K562 (cell line): Measurements from ENCODE around the gene VIPR2. TPM values are rescaled to one million over a fixed set of nuclear protein-coding genes. Genes with fewer than 3 reads are reported as not detected.

Source experiments
- ATAC-seq: fragments of 200-7000 bp; cut with Tn5 transposase; 3 replicates; pipeline ENCODE4 v1.9.1; 2020; ENCODE audit warnings: moderate library complexity
- BruUV-seq: library from RNA; stranded (reverse); fragments of 400-500 nt; replicated peaks from 2 replicates; lab custom pipeline; 2021; lab: Mats Ljungman, UMichigan
- CTCF ChIA-PET: fragments of 300-600 bp; formaldehyde crosslinking; extraction: SDS; loops from one replicate; lab custom pipeline; 2021; ENCODE audit warnings: low intra/inter-chr PET ratio; lab: Yijun Ruan, JAX
- POLR2A ChIA-PET: fragments of 300-600, 350-650 bp; sonication (Branson Sonifier 250); formaldehyde crosslinking; extraction: SDS; loops from one replicate; lab custom pipeline; 2021; ENCODE audit warnings: antibody characterized with exemption, inconsistent platforms; lab: Yijun Ruan, JAX
- DNase-seq, 4 experiments: peaks; one replicate each; pipeline versions ENCODE4 v3.0.0 to v3.0.0-alpha.2; 2011 to 2018; ENCODE audit warnings: low spot score in 3 of 4, mixed read lengths in 3 of 4; ENCODE audit errors: extremely low read depth in 1 of 4
- FAIRE-seq: peaks from 2 replicates; lab custom pipeline; 2011; peaks lifted over from hg19 to GRCh38; lab: Jason Lieb, UNC
- H2AFZ ChIP-seq: 2 replicates; pipeline ENCODE4 v1.6.0; 2011; ENCODE audit warnings: low read depth, low read length, control low read depth, inconsistent platforms
- H3K27ac ChIP-seq: fragments of 200-600 bp; 3 replicates; pipeline ENCODE4 v1.8.0; 2011; ENCODE audit warnings: low read depth, mild to moderate bottlenecking, control low read depth, inconsistent platforms, low read length, moderate library complexity, mixed read lengths; ENCODE audit errors: extremely low read depth
- H3K27me3 ChIP-seq, 2 experiments: fragments of 300-600 bp in 1 of 2; 2 replicates in 1 of 2; 3 replicates in 1 of 2; pipeline versions ENCODE4 v1.6.0 to v1.8.0; 2011; ENCODE audit warnings: inconsistent platforms in 2 of 2, low read length in 2 of 2, mild to moderate bottlenecking in 1 of 2, mixed read lengths in 1 of 2, moderate library complexity in 1 of 2; ENCODE audit not compliant: control insufficient read depth in 2 of 2, insufficient read depth in 2 of 2
- H3K36me3 ChIP-seq: fragments of 300-600 bp; 3 replicates; pipeline ENCODE4 v1.8.0; 2011; ENCODE audit warnings: mild to moderate bottlenecking, low read length, inconsistent platforms; ENCODE audit not compliant: control insufficient read depth, insufficient read depth
- H3K4me1 ChIP-seq, 2 experiments: fragments of 200-600 bp in 1 of 2; replicated peaks in 1 of 2; 2 replicates in 1 of 2; 3 replicates in 1 of 2; pipeline versions ENCODE4 v1.5.1 to v1.8.0; 2011; ENCODE audit warnings: inconsistent platforms in 2 of 2, low read length in 2 of 2, mild to moderate bottlenecking in 1 of 2, mixed read lengths in 1 of 2, moderate library complexity in 1 of 2; ENCODE audit not compliant: control insufficient read depth in 2 of 2, insufficient read depth in 2 of 2
- H3K4me2 ChIP-seq: 2 replicates; pipeline ENCODE4 v1.6.1; 2011; ENCODE audit warnings: low read length, control low read depth, inconsistent platforms, mixed read lengths; ENCODE audit not compliant: insufficient read depth
- H3K4me3 ChIP-seq: fragments of 200-600 bp; sonication (generic), shearing (Covaris generic); 2 replicates; pipeline ENCODE4 v1.5.1; 2016; ENCODE audit warnings: control low read depth, inconsistent platforms
- H3K79me2 ChIP-seq: fragments of 200-600 bp; 3 replicates; pipeline ENCODE4 v1.8.0; 2011; ENCODE audit warnings: low read length, inconsistent platforms; ENCODE audit not compliant: control insufficient read depth, insufficient read depth
- H3K9ac ChIP-seq, 2 experiments: 2 replicates each; pipeline versions ENCODE4 v1.6.0 to v1.6.1; 2011; ENCODE audit warnings: low read depth in 2 of 2, low read length in 2 of 2, control low read depth in 1 of 2, inconsistent platforms in 1 of 2, mild to moderate bottlenecking in 1 of 2, mixed read lengths in 1 of 2; ENCODE audit not compliant: insufficient read depth in 1 of 2
- H3K9me1 ChIP-seq: one replicate; pipeline ENCODE4 v1.6.0; 2011; ENCODE audit warnings: inconsistent platforms, mild to moderate bottlenecking, low read length, moderate library complexity; ENCODE audit not compliant: control insufficient read depth, insufficient read depth
- H3K9me3 ChIP-seq: replicated peaks from 2 replicates; pipeline ENCODE4 v1.5.1; 2011; ENCODE audit warnings: low read depth, low read length, inconsistent platforms; ENCODE audit not compliant: control insufficient read depth, insufficient read depth
- H4K20me1 ChIP-seq: replicated peaks from 2 replicates; pipeline ENCODE4 v1.6.1; 2011; ENCODE audit warnings: low read length, inconsistent platforms, mixed read lengths; ENCODE audit not compliant: control insufficient read depth, insufficient read depth
- ARID1B ChIP-seq: fragments of 450-650 bp; IDR thresholded peaks from 2 replicates; pipeline ENCODE4 v1.6.1; 2016; ENCODE audit warnings: antibody characterized with exemption, mild to moderate bottlenecking, inconsistent platforms
- ARID3B ChIP-seq: fragments of 250-450 bp; sonication (Bioruptor Pico); IDR thresholded peaks from 2 replicates; pipeline ENCODE4 v1.4.0; 2020; ENCODE audit warnings: borderline replicate concordance
- EGR1 ChIP-seq: fragments of 450-650 bp; conservative IDR thresholded peaks from 2 replicates; pipeline ENCODE4 v1.6.1; 2017; ENCODE audit warnings: mild to moderate bottlenecking
- ESRRB ChIP-seq: fragments of 250-450 bp; sonication (Bioruptor Pico); IDR thresholded peaks from 2 replicates; pipeline ENCODE4 v1.5.0; 2020; ENCODE audit warnings: mild to moderate bottlenecking, moderate library complexity, borderline replicate concordance
- KLF10 ChIP-seq: fragments of 250-450 bp; sonication (Bioruptor Pico); IDR thresholded peaks from 2 replicates; pipeline ENCODE4 v1.6.1; 2021; ENCODE audit warnings: matching md5 sums
- NRF1 ChIP-seq, 2 experiments: fragments of 450-650 bp; IDR thresholded peaks in 1 of 2; conservative IDR thresholded peaks in 1 of 2; 2 replicates each; pipeline ENCODE4 v1.6.1; 2014; ENCODE audit warnings: mild to moderate bottlenecking in 2 of 2
- PCBP1 ChIP-seq: fragments of 200-400 bp; formaldehyde crosslinking; IDR thresholded peaks from 2 replicates; pipeline ENCODE4 v1.6.1; 2018; ENCODE audit warnings: mild to moderate bottlenecking, low read depth, low read length; ENCODE audit not compliant: poor library complexity, severe bottlenecking
- PCBP2 ChIP-seq: fragments of 200-400 bp; formaldehyde crosslinking; IDR thresholded peaks from 2 replicates; pipeline ENCODE4 v1.6.1; 2018; ENCODE audit warnings: low read length, low read depth, mild to moderate bottlenecking, moderate library complexity; ENCODE audit not compliant: poor library complexity, severe bottlenecking
- POLR2G ChIP-seq: fragments of 200-400 bp; formaldehyde crosslinking; IDR thresholded peaks from 2 replicates; pipeline ENCODE4 v1.6.1; 2017; ENCODE audit warnings: low read depth, mild to moderate bottlenecking, antibody characterized with exemption, low read length, moderate library complexity
- ZNF224 ChIP-seq: sonication (generic); formaldehyde crosslinking; IDR thresholded peaks from 2 replicates; pipeline ENCODE4 v1.8.0; 2022; ENCODE audit warnings: mild to moderate bottlenecking, missing genetic modification reagents
- ZNF395 ChIP-seq: fragments of 200-800 bp; sonication (Bioruptor generic); IDR thresholded peaks from 2 replicates; pipeline ENCODE4 v1.6.1; 2017; ENCODE audit warnings: missing genetic modification characterization, missing compliant biosample characterization
- ZNF449 ChIP-seq: fragments of 250-450 bp; sonication (Bioruptor Pico); IDR thresholded peaks from 2 replicates; pipeline ENCODE4 v1.8.0; 2022; ENCODE audit warnings: moderate library complexity, mild to moderate bottlenecking, inconsistent platforms
- ZNF584 ChIP-seq: fragments of 200-800 bp; sonication (Bioruptor generic); IDR thresholded peaks from 2 replicates; pipeline ENCODE4 v1.6.1; 2016; ENCODE audit warnings: low read depth, mild to moderate bottlenecking, missing genetic modification characterization, missing compliant biosample characterization
- whole genome bisulfite sequencing: fragments of 100-300 bp; shearing (Covaris generic); methylation state at CpG from one replicate; pipeline ENCODE4 v1.1.6; 2016; ENCODE audit warnings: low coverage, mixed read lengths; ENCODE audit not compliant: insufficient coverage; ENCODE audit errors: missing lambda C conversion rate; 5-methylcytosine and 5-hydroxymethylcytosine counted together
- in situ Hi-C: fragments of 300-500 bp; cut with MboI; formaldehyde crosslinking; loops from 4 replicates; pipeline ENCODE4 v1.15.0; 2018; ENCODE audit warnings: inconsistent platforms, mixed read lengths
- intact Hi-C: fragments of 100-400 bp; cut with micrococcal nuclease; formaldehyde crosslinking; loops from 2 replicates; pipeline ENCODE4 v1.14.2; 2022
- polyA plus RNA-seq, 8 experiments: library from polyadenylated mRNA; depleted of rRNA in 4 of 8; stranded (reverse) in 5 of 8; unstranded in 3 of 8; fragments of >200 nt; fragmentation: Nextera tagmentation in 2 of 8; fragmentation: Illumina TruSeq in 1 of 8; extraction: Ambion mirVana in 2 of 8; extraction: Trizol in 1 of 8; gene quantifications; 2 replicates each; pipeline versions ENCODE4 v1.2.1 to v1.2.3, GENCODE V29; 2011 to 2014; ENCODE audit warnings: inconsistent platforms in 1 of 8, missing spikeins in 1 of 8
- total RNA-seq, 7 experiments: library from RNA; depleted of rRNA in 6 of 7; stranded (reverse); fragments of >200 nt in 6 of 7; fragmentation: Illumina TruSeq in 2 of 7; extraction: Trizol in 2 of 7; gene quantifications; 2 replicates each; pipeline versions ENCODE4 v1.2.1 to v1.2.3, GENCODE V29; 2011 to 2021; ENCODE audit warnings: low replicate concordance in 1 of 7

The VIPR2 gene
- total and polyA plus RNA-seq, 9 of the 15 experiments (the other 6 are each of a cell fraction or from before 2014, with no cell fraction given) = 0.04 TPM; not detected in 8

- Histone ChIP-seq H3K27me3 (peaks cover 5 to 63% of the 10 kb centered on the region in 2 experiments; a peak in 3 of 5 replicates), H3K36me3 (peaks cover 9% of the 10 kb centered on the region; the same call in 2 of the 3 replicates), H3K9ac (peak overlapping the region in 1 of 2 experiments; percentile 78; a peak in 1 of 4 replicates), H3K9me1 (no peaks in the 10 kb centered on the region), H2AFZ (peak overlapping the region; percentile 35; the same call in 1 of the 2 replicates), H3K27ac (no peak overlapping the region), H4K20me1 (0 out of 2 replicates have a peak, but pooled peaks cover 3% of the 10 kb centered on the region), H3K4me3 (no peak overlapping the region), H3K4me1 (peaks cover 3 to 57% of the 10 kb centered on the region in 2 experiments; a peak in 4 of 5 replicates), H3K4me2 (peak overlapping the region; percentile 31; the same call in 1 of the 2 replicates), H3K79me2 (no peaks in the 10 kb centered on the region), H3K9me3 (no peaks in the 10 kb centered on the region)
- no peak for TF ChIP-seq ZNF395
- no peak for TF ChIP-seq PCBP1
- peak; percentile 73 to 80 for TF ChIP-seq NRF1 (conservative IDR thresholded peaks at IDR 0.05 in 1 of 2, IDR thresholded peaks at IDR 0.05 in 1 of 2)
- no peak for TF ChIP-seq ESRRB (CRISPR knock-in tag)
- no peak for TF ChIP-seq EGR1
- no peak for TF ChIP-seq ZNF449 (CRISPR knock-in tag)
- no peak for TF ChIP-seq KLF10 (CRISPR knock-in tag)
- no peak for TF ChIP-seq ARID3B (CRISPR knock-in tag)
- no peak for TF ChIP-seq ARID1B
- TF ChIP-seq POLR2G = peak; percentile 30; the same call in 1 of the 2 replicates
- TF ChIP-seq ZNF584 (CRISPR knock-in tag) = no peak
- no peak for TF ChIP-seq ZNF224 (CRISPR knock-in tag)
- TF ChIP-seq PCBP2 = no peak
- intact Hi-C loops (no loop called here), in situ Hi-C loops (no loop called here)
- no peak for DNase-seq
- POLR2A ChIA-PET = interaction anchor here (0.7 to 1.0 kb wide), 3 partner anchors 20 to 323 kb away, joined by 3 to 4 read pairs (median 3); partner anchors contain the start of gene NCAPG2
- BruUV-seq = no TSS peak
- no peak for ATAC-seq
- 51% methylated on average over 22 of the region's 22 CpGs for WGBS
- FAIRE-seq = no peak
- CTCF ChIA-PET = no interaction called here
Observed at GRCh38 chr7:159027789-159028507, 116.7 kb downstream of the VIPR2 start.
